Head of caudate nucleus (tissue), 42 donors: ENCODE results near the gene CSMD2.

Experiments used
- DNase-seq, 42 donors: peaks; one replicate each; pipeline versions ENCODE4 v3.0.0 to v3.0.0-alpha.2; 2020 to 2021; ENCODE audit warnings: mixed read lengths in 7 of 42
- intact Hi-C: fragments of 100-400 bp; cut with DNase I; formaldehyde crosslinking; loops from one replicate; pipeline ENCODE4 v1.15.0; 2022

Gene CSMD2

GRCh38 chr1:33864460-33865389 is 300.3 kb downstream of the CSMD2 start:
- intact Hi-C loops, result no loop called here
- DNase-seq, result no peak

GRCh38 chr1:33863779-33864178 is 301.3 kb downstream of the CSMD2 start, which contains the start of gene HMGB4:
Gene HMGB4 (plus strand): TSS chr1:33864079. CDS start chr1:33864192, 113 bp downstream.
- intact Hi-C loops, result no loop called here
- DNase-seq, result no peak

- intact Hi-C loops, result no loop called here
- no peak for DNase-seq
Observed at GRCh38 chr1:33860671-33861070, 304.4 kb downstream of the CSMD2 start.

GRCh38 chr1:33854091-33854490 is 310.9 kb downstream of the CSMD2 start:
- intact Hi-C loops, result no loop called here
- no peak for DNase-seq

- intact Hi-C loops, result no loop called here
- no peak for DNase-seq
Observed at GRCh38 chr1:33853431-33853830, 311.6 kb downstream of the CSMD2 start.

GRCh38 chr1:33852711-33853110 is 312.3 kb downstream of the CSMD2 start:
- intact Hi-C loops, result no loop called here
- DNase-seq, result no peak

GRCh38 chr1:33850481-33850880 is 314.5 kb downstream of the CSMD2 start:
- DNase-seq, result no peak
- intact Hi-C loops, result no loop called here

GRCh38 chr1:33849211-33849610 is 315.8 kb downstream of the CSMD2 start:
- intact Hi-C loops, result no loop called here
- no peak for DNase-seq

- no peak for DNase-seq
- intact Hi-C loops, result no loop called here
Observed at GRCh38 chr1:33848205-33848937, 316.7 kb downstream of the CSMD2 start.

- no peak for DNase-seq
- intact Hi-C loops, result no loop called here
Observed at GRCh38 chr1:33846861-33847260, 318.2 kb downstream of the CSMD2 start.

GRCh38 chr1:33844166-33844565 is 320.9 kb downstream of the CSMD2 start:
- intact Hi-C loops, result no loop called here

GRCh38 chr1:33842348-33842747 is 322.7 kb downstream of the CSMD2 start:
- no peak for DNase-seq
- intact Hi-C loops, result no loop called here

More at GRCh38 chr1:33844166-33844565, 320.9 kb downstream of the CSMD2 start:
- no peak for DNase-seq

- intact Hi-C loops, result no loop called here
- DNase-seq, result no peak
Observed at GRCh38 chr1:33841494-33841893, 323.5 kb downstream of the CSMD2 start.

GRCh38 chr1:33837635-33838034 is 327.4 kb downstream of the CSMD2 start:
- no peak for DNase-seq
- intact Hi-C loops, result no loop called here

GRCh38 chr1:33836911-33837310 is 328.1 kb downstream of the CSMD2 start:
- peak in 28 of 42 donors; percentile 3 to 73 (median 32) for DNase-seq

GRCh38 chr1:33828654-33829053 is 336.4 kb downstream of the CSMD2 start:
- intact Hi-C loops, result no loop called here
- no peak for DNase-seq

More at GRCh38 chr1:33836911-33837310, 328.1 kb downstream of the CSMD2 start:
- intact Hi-C loops, result no loop called here

- intact Hi-C loops, result no loop called here
- no peak for DNase-seq
Observed at GRCh38 chr1:33828059-33828458, 337.0 kb downstream of the CSMD2 start.

- intact Hi-C loops, result no loop called here
- no peak for DNase-seq
Observed at GRCh38 chr1:33826711-33827110, 338.3 kb downstream of the CSMD2 start.

- intact Hi-C loops, result no loop called here
Observed at GRCh38 chr1:33826311-33826710, 338.7 kb downstream of the CSMD2 start.

GRCh38 chr1:33825506-33825905 is 339.5 kb downstream of the CSMD2 start:
- intact Hi-C loops, result no loop called here
- DNase-seq, result no peak

More at GRCh38 chr1:33826311-33826710, 338.7 kb downstream of the CSMD2 start:
- DNase-seq, result no peak
